Esophagus squamous epithelium (tissue), 5 donors: ENCODE results near the gene SEMA6A. TPM values are rescaled to one million over a fixed set of nuclear protein-coding genes. Genes with fewer than 3 reads are reported as not detected.

ENCODE experiments used
- DNase-seq: peaks from one replicate; lab custom pipeline; 2025; lab: John Stamatoyannopoulos, UW
- H3K27ac ChIP-seq, 4 donors: fragments of 200-600 bp; sonication (generic); one replicate each; pipeline ENCODE4 v1.5.1; 2016 to 2019; ENCODE audit warnings: mild to moderate bottlenecking in 1 of 4
- H3K27me3 ChIP-seq, 4 donors: fragments of 200-600 bp; sonication (generic); 1 replicate in 3 of 4; 2 replicates in 1 of 4; pipeline versions ENCODE4 v1.5.1 to v1.6.0; 2017 to 2021; ENCODE audit warnings: antibody characterized with exemption in 1 of 4
- H3K36me3 ChIP-seq, 3 donors: fragments of 200-600 bp; sonication (generic); one replicate each; pipeline ENCODE4 v1.5.1; 2016 to 2019
- H3K4me1 ChIP-seq, 3 donors: fragments of 200-600 bp; sonication (generic); one replicate each; pipeline ENCODE4 v1.5.1; 2017 to 2019
- H3K4me3 ChIP-seq, 4 donors: fragments of 200-600 bp; sonication (generic); 1 replicate in 3 of 4; 2 replicates in 1 of 4; pipeline ENCODE4 v1.5.1; 2016 to 2019; ENCODE audit warnings: mild to moderate bottlenecking in 2 of 4, moderate library complexity in 1 of 4
- H3K9me3 ChIP-seq, 3 donors: fragments of 200-600 bp; sonication (generic); one replicate each; pipeline ENCODE4 v1.5.1; 2016 to 2019
- CTCF ChIP-seq, 6 experiments: fragments of 450-650 bp in 4 of 6; fragments of 200-600 bp in 2 of 6; sonication (generic) in 2 of 6; IDR thresholded peaks; one replicate each; pipeline ENCODE4 v1.5.1; 2016 to 2019; ENCODE audit warnings: antibody characterized with exemption in 6 of 6, mild to moderate bottlenecking in 4 of 6, moderate library complexity in 4 of 6
- POLR2A ChIP-seq, 4 donors: fragments of 450-650 bp; IDR thresholded peaks; one replicate each; pipeline ENCODE4 v1.6.1; 2017; ENCODE audit warnings: antibody characterized with exemption in 4 of 4, mild to moderate bottlenecking in 4 of 4, moderate library complexity in 3 of 4
- whole genome bisulfite sequencing, 2 donors: methylation state at CpG; one replicate each; pipeline ENCODE4 v1.1.5; 2018; 5-methylcytosine and 5-hydroxymethylcytosine counted together
- intact Hi-C: fragments of 100-400 bp; cut with DNase I; formaldehyde crosslinking; loops from one replicate; pipeline ENCODE4 v1.15.0; 2022
- total RNA-seq, 4 donors: library from RNA; depleted of rRNA; stranded (reverse); fragments of >200 nt; gene quantifications; one replicate each; pipeline ENCODE4 v1.1.0, GENCODE V29; 2016
- donor health status: DM: yes; HTN: yes; CAD: no.

SEMA6A gene
- total RNA-seq, 4 donors from 2014 or later, result 3.0 to 28.6 (median 4.3) TPM

GRCh38 chr5:116583862-116584222 lies 9.2 kb upstream of the SEMA6A start:
- TF ChIP-seq POLR2A (IDR thresholded peaks at IDR 0.05), result no peak
- TF ChIP-seq CTCF (IDR thresholded peaks at IDR 0.05), result no peak
- no peaks in the 10 kb centered on the region for H3K27me3 ChIP-seq
- H3K4me1 ChIP-seq, result peaks cover 0 to 37% (median 0%) of the 10 kb centered on the region in 3 donors
- H3K36me3 ChIP-seq, result no peaks in the 10 kb centered on the region
- H3K4me3 ChIP-seq, result no peak overlapping the region
- no peaks in the 10 kb centered on the region for H3K9me3 ChIP-seq
- DNase-seq, result no peak
- intact Hi-C loops, result no loop called here
- H3K27ac ChIP-seq, result peak overlapping the region in 2 of 4 donors; percentile 33 to 73
- WGBS, 2 donors, result 50 to 55% methylated on average over 3 of the region's 3 CpGs

DNA sequence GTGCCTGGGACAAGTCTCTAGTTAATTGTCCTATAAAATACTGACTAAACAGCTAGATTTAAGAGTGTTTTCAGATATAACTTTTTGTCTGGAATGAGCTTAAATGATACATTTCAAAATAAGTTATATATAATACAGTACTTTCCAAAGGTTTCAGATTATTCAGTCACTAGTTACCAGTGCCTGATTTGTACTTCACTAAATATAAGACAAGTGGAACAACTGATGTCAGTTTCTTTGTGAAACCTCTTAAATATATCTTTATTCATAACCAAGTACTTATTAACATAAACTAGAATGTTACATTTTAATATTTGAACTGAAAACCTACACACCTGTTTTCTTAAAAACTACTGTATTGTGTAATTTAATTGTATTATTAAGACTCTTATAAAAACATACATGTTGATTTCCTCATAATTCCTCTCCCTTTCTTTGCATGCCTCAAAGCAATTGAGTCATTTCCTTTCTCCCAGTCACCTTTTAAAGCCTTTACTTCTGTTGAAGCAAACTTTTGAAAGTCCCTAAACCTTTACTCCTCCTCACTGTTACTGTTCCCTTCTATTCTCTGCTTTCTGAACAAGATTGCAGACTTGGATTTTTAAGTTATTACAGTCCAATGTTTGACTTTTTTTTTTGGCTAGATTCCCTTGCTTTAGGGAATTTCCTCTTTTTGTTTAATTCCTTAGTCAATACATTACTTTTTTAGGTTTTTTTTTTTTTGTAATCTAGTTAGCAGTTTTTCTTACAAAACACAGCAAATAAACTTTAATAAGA lies 8.7 kb upstream of the SEMA6A start:
- TF ChIP-seq POLR2A (IDR thresholded peaks at IDR 0.05), result no peak
- TF ChIP-seq CTCF (IDR thresholded peaks at IDR 0.05), result no peak
- DNase-seq, result no peak
- no peak overlapping the region for H3K4me3 ChIP-seq
- H3K4me1 ChIP-seq, result peaks cover 0 to 37% (median 0%) of the 10 kb centered on the region in 3 donors
- no peaks in the 10 kb centered on the region for H3K9me3 ChIP-seq
- peak overlapping the region in 2 of 4 donors; percentile 33 to 73 for H3K27ac ChIP-seq
- no peaks in the 10 kb centered on the region for H3K36me3 ChIP-seq
- H3K27me3 ChIP-seq, result no peaks in the 10 kb centered on the region
- intact Hi-C loops, result no loop called here

GRCh38 chr5:116581910-116582309 lies 7.3 kb upstream of the SEMA6A start:
- no peak for TF ChIP-seq CTCF (IDR thresholded peaks at IDR 0.05)
- TF ChIP-seq POLR2A (IDR thresholded peaks at IDR 0.05), result no peak
- Histone ChIP-seq H3K27ac (no peak overlapping the region), H3K4me1 (peaks cover 0 to 37% (median 0%) of the 10 kb centered on the region in 3 donors), H3K27me3 (no peaks in the 10 kb centered on the region), H3K9me3 (no peaks in the 10 kb centered on the region), H3K4me3 (no peak overlapping the region), H3K36me3 (no peaks in the 10 kb centered on the region)
- WGBS, 2 donors, result 80 to 85% methylated on average over 1 of the region's 1 CpG
- intact Hi-C loops, result no loop called here
- DNase-seq, result no peak

GRCh38 chr5:116579144-116579543 lies 4.5 kb upstream of the SEMA6A start:
- H3K27me3 ChIP-seq, result peaks cover 0 to 18% (median 0%) of the 10 kb centered on the region in 4 donors
- 73 to 88% methylated on average over 6 of the region's 6 CpGs for WGBS, 2 donors
- no peak for DNase-seq
- H3K4me3 ChIP-seq, result no peak overlapping the region
- H3K36me3 ChIP-seq, result no peaks in the 10 kb centered on the region
- H3K9me3 ChIP-seq, result no peaks in the 10 kb centered on the region
- peaks cover 0 to 47% (median 0%) of the 10 kb centered on the region in 3 donors for H3K4me1 ChIP-seq
- intact Hi-C loops, result loop anchor here (10.0 kb wide), 1 partner anchor 366 kb away; no protein-coding TSS in a partner anchor
- no peak overlapping the region for H3K27ac ChIP-seq
- no peak for TF ChIP-seq CTCF (IDR thresholded peaks at IDR 0.05)
- no peak for TF ChIP-seq POLR2A (IDR thresholded peaks at IDR 0.05)

GRCh38 chr5:116578676-116579075 lies 4.1 kb upstream of the SEMA6A start:
- TF ChIP-seq CTCF (IDR thresholded peaks at IDR 0.05) (no peak), POLR2A (IDR thresholded peaks at IDR 0.05) (no peak)
- WGBS, 2 donors, result 92 to 97% methylated on average over 3 of the region's 3 CpGs
- no peak overlapping the region for H3K4me3 ChIP-seq
- H3K27ac ChIP-seq, result no peak overlapping the region
- no peaks in the 10 kb centered on the region for H3K36me3 ChIP-seq
- intact Hi-C loops, result loop anchor here (10.0 kb wide), 1 partner anchor 366 kb away; no protein-coding TSS in a partner anchor
- DNase-seq, result no peak
- H3K9me3 ChIP-seq, result no peaks in the 10 kb centered on the region
- H3K27me3 ChIP-seq, result peaks cover 0 to 23% (median 0%) of the 10 kb centered on the region in 4 donors
- H3K4me1 ChIP-seq, result peaks cover 0 to 47% (median 0%) of the 10 kb centered on the region in 3 donors
